GM19043 (cell line): ENCODE measurements around the gene CBX6.
"Not testable (repeated sequence)": the region's sequence is repeated elsewhere in the genome, so short reads cannot be mapped to it uniquely, and the experiment has no call there.

Source experiments
- ATAC-seq: cut with Tn5 transposase; IDR thresholded peaks from one replicate; pipeline ENCODE4 v1.9.1; 2021; ENCODE audit warnings: low read depth; ENCODE audit not compliant: unreplicated experiment

CBX6 gene

GRCh38 chr22:38861170-38861876 is 10.7 kb downstream of the CBX6 start:
- ATAC-seq = no peak

DNA sequence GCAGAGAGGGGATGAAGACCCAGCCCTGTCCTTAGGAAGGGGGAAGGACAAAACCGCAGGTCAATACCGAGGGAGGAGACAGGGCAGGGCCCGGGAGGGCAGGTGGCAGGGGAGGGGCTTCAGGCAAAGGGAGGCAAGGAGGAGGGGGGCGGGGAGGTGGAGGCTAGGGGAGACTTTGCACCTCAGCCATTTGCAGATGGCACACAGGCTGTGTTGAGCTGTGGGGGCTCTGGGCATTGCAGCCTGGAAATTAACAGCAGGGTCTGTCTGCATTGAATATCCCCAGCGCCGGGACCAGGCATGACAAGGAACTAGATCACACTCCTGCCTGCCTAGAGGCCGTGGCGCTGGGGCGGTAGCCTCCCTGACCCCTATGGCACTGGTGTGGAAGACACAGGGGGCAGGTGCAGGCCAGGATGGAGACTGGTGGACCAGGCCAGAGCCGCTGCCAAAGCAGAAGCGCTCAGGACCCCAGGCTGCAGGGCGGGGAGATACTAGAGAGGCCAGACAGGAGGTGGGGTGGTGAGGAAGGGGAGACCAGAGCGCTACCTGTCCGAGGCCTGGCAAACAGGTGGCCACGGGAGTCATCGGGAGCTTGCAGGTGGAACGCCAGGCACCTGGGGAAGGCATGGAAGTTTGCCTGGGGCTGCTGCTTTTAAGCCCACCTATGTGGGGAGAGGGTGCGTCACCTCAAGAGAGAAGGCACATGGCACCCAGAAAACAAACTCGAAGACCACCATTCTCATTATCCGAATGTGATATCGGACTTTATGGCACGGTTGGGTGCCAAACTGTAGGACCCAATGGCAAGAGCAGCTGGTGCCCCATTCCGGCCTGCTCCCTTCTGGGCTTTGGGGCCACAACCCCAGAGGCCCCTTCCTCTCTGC is 11.5 kb downstream of the CBX6 start:
- no peak for ATAC-seq

DNA sequence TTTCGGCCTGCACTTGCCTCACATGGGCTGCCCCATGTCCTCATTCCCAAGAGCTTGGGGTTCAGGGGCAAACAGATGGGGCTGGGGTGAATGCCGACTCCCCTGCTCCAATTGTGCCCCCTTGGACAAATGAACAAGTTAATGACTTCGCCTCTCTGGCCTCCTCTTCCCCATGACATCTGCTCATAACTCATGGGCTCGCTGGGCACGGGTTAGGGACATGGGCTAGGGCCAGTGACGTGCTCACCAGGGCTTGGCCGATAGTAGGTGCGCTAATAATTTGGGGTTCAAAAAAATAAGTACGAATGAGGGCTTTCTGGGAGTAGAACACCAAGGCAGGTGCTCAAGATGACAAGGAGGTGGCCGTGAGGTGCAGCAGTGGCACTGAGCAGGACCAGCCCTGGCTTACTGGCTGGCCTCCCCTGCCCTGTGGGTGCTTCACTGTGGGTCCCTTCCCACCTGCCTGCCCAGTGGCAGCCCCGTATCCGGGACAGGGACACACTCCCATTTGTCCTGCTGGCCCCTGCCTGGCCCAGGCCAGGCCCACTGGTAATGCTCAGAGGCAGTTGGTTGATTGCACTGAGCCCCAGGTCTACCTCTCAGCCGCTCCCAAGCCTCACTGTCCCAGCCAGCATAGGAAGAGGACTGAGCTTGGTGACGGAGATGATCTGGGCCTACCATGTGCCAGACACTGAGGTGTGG is 12.3 kb downstream of the CBX6 start:
- ATAC-seq = no peak

DNA sequence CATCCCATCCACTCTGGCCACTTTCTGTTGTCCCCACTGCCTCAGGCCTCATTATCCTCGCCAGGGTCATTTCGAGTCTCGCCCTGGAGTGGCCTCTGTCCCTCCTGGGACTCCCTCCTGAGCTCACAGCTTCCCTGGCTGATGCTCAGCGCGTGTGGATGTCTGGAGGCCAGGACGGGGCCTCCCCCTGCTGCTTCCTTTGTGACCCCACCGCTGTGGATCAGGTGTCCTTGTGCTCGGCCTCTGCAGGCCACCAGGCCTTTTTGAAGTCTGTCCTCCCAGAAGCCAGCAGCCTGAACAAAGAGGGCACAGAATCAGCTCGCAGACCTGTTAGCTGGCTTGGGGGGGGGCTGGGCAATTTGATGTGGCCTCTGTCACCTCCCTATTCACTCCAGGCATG is 13.5 kb downstream of the CBX6 start:
- no peak for ATAC-seq

GRCh38 chr22:38854476-38854875 is 17.5 kb downstream of the CBX6 start:
- ATAC-seq = not testable (repeated sequence)

DNA sequence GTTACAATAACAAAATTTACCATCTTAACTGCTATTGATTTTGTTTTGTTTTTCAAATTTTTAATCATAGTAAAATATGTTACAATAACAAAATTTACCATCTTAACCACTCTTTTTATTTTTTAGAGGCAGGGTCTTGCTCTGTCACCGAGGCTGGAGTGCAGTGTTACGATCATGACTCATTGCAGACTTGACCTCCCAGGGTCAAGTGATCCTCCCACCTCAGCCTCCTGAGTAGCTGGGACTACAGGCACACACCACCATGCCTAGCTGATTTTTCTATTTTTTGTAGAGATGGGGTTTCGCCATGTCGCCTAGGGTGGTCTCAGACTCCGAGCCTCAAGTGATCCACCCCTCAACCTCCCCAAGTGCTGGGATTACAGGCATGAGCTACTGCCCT is 18.1 kb downstream of the CBX6 start:
- not testable (repeated sequence) for ATAC-seq

DNA sequence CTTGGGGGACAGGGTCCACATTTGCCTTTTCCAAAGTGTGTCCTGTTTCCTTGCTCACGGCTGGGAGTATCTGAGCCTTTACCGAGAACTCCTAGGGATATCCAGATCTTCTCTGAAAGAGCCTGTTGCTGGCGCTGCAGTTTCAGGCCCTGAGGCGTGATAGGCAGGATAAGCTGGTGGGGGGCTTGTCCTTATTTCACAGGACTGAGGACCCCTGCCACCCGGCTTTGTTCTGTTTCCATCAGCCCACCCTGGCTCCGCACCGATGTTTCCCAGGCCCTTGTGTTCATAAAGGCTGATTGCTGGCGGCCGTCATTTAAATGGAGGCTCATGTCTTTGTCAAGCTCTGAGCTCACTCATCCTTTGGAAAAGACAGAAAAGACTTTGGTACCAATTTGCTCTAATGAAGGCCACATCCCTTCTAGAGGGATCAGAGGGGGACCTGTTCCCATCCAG is 18.8 kb downstream of the CBX6 start:
- ATAC-seq = no peak

DNA sequence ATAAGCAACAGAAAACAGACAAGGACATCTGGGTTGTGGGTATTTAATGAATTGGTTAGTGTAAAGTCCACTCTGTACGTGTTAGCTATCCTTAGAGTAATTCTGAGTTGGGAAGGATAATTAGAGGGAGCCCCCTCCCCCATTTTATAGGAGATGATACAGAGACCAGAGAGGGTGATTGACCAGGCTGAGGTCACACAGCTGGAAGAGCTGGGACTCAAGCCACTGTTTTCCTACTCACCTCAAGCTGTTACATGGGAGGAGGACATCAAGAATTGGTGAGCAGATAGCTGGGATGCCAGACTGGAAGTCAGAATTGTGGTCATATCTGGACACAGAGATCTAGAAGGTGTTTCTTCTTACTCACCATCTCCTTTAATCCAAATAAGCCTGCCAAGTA is 19.5 kb downstream of the CBX6 start:
- ATAC-seq = no peak

- ATAC-seq = no peak
Measured at GRCh38 chr22:38850941-38851849, 20.8 kb downstream of the CBX6 start.

DNA sequence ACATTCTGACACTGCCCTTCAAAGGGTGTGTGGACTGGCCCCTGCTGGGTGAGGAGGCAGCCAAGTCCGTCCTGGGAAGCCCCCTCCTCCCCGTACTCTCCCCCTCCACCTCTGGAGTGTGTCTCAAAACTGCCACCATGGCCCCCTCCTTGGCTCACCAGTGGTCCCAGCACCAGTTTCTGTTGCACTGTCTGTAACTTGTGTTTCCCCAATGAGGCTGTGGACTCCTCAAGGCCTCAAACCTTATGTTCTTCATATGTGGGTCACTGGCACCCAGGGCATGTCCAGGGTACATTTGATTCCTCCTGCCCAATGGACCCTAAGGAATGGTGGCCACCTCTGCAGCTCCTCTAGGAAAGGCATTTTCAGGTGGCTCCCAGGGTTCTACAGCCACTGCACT is 21.6 kb downstream of the CBX6 start:
- no peak for ATAC-seq

DNA sequence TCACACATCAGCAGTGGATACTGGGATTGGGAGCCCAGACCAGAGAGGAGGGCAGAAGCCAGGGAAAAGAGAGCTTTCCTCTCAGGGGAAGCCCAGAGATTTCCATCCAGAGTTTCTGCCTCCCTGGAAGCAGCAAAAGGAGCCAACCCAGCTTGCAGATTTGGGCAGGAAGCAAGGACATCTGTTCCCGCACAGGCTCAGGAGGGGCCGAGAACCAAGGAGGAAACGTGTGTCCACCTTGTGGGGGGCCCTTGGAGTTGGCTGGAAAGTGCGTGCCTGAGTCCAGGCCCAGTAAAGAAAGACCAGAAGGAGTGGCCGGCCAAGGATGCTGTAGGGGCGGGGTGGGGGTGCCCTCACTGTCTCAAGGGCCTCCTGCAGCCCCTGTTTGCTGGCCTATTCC is 22.2 kb downstream of the CBX6 start:
- ATAC-seq = no peak

DNA sequence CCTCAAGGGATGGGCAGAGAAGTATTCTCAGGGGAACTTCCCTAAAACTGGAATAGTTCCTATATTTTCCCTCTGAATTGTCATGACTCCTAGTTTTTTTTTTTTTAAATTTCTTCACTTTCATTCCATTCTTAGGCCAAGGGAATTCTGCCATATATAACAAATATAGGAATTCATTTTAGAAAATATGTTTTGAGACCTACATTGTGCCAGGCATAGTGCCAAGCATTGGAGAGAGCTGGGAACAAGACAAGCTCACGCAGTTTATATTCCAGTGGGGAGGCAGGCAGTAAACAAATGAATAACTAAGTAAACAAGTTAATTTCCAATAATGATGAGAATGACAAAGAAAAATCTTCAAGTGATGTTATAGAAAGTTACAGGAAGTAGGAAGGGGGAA is 25.6 kb downstream of the CBX6 start:
- ATAC-seq = no peak

DNA sequence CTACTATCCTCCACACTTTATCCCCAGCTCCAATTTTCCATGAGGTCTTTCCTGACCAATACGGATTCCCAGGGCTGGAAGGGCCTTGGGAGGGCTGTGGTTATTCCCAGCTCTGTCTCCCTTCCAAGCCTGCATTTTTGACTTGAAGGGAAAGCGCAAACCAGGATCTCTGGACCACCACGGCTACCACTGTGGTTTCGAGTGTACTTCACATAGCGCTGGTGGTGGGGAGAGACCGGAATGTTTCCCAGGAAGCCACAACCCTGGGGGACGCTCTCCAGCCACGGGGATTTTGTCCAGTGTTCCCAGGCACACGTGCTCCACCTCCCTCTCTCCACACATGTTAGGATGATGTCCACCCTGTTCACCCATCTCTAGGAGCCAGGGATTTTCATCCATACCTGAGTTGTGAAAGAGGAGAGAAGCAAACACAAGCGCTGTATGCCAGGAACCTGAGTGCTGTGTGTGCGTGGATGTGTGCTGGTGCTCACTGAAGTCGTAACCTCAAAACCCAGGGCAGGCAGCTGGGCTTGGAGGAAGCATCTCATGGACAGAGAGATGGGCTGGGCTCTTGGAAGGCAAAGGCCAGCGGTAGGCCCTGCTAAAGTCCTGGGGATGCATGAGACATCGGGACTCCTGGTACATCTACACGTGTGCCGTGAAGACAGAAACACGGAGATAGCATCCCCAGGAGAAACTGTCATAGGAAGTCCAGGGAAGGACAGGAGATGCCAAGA is 26.8 kb downstream of the CBX6 start:
- ATAC-seq = no peak

DNA sequence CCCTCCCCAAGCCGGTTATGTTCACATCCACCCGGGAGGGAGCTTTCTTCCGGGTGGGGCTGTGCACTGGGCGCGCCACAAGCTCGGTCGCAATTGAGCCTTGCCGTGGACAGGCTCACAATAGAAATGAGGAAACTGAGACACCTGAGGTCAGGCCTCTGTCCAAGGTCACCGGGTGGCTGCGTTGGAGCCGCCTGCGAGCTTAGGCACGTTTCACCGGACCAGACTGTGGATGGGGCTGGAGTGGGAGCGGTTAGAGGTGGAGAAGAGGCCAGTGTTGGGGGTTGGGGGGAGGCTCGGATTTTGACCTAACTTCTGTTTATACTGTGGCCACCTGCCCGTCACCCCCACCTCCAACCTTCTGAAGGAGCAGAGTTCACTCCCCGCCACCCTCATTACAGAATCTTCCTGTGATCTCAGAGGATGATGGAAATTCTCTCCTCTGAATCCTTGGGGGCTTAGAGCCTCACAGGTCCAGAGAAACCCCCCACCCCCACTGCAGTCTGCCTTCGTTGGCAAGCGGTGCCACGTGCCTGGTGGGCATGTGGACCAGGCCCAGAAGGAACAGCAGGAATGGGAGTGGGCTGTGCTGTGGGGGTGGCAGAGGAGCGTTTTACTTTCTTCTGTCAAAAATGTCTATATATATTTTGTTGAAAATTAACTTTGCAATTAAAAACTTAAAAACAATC is 27.6 kb downstream of the CBX6 start:
- ATAC-seq = no peak

- ATAC-seq = no peak
Measured at GRCh38 chr22:38843657-38844314, 28.2 kb downstream of the CBX6 start, which contains the start of gene NPTXR. Gene NPTXR (minus strand): TSS chr22:38844028.

- no peak for ATAC-seq
Measured at GRCh38 chr22:38843201-38843656, 28.8 kb downstream of the CBX6 start.

GRCh38 chr22:38842512-38843200 is 29.4 kb downstream of the CBX6 start:
- no peak for ATAC-seq

- ATAC-seq = no peak
Measured at GRCh38 chr22:38841635-38842034, 30.4 kb downstream of the CBX6 start.
